ENCODE results near the gene CREG1.

CREG1 gene

GRCh38 chr1:167553136-167554027 lies at the start of gene CREG1:
CREG1 (minus strand) TSS chr1:167553762.
- Histone ChIP-seq H3K36me3 (ENCODE audit: insufficient read depth) (no peaks in the 10 kb centered on the region), H2AFZ (ENCODE audit: low read depth) (peak within 1 kb of the TSS; percentile 83), H3K27me3 (ENCODE audit: insufficient read depth, low read depth) (no peaks in the 10 kb centered on the region), H3K79me2 (ENCODE audit: insufficient read depth, low read depth) (peaks cover 52% of the 10 kb centered on the region), H3K27ac (peak within 1 kb of the TSS; percentile 57), H4K20me1 (ENCODE audit: insufficient read depth) (no peaks in the 10 kb centered on the region), H3K4me3 (IDR thresholded peaks at IDR 0.05; ENCODE audit: insufficient read depth, low read depth, low read length) (peak within 1 kb of the TSS; percentile 78), H3K9ac (peak within 1 kb of the TSS; percentile 47; the same call in 1 of the 2 replicates), H3K4me2 (peak within 1 kb of the TSS; percentile 67), H3K4me1 (ENCODE audit: low read depth, poor library complexity, severe bottlenecking) (peaks cover 73% of the 10 kb centered on the region)
- no peak for TF ChIP-seq CTCF (conservative IDR thresholded peaks at IDR 0.05; ENCODE audit: low read depth, low read length)

GRCh38 chr1:167602840-167603239 lies 49.3 kb upstream of the CREG1 start:
- no peak for TF ChIP-seq CTCF (conservative IDR thresholded peaks at IDR 0.05; ENCODE audit: low read depth, low read length)
- no peak overlapping the region for H3K4me2 ChIP-seq
- H3K27ac ChIP-seq, result no peak overlapping the region
- no peak overlapping the region for H3K9ac ChIP-seq
- H3K27me3 ChIP-seq (ENCODE audit: insufficient read depth, low read depth), result no peaks in the 10 kb centered on the region
- no peaks in the 10 kb centered on the region for H3K79me2 ChIP-seq (ENCODE audit: insufficient read depth, low read depth)
- peaks cover 23% of the 10 kb centered on the region for H3K4me1 ChIP-seq (ENCODE audit: low read depth, poor library complexity, severe bottlenecking)
- no peaks in the 10 kb centered on the region for H3K36me3 ChIP-seq (ENCODE audit: insufficient read depth)
- no peak overlapping the region for H2AFZ ChIP-seq (ENCODE audit: low read depth)
- H4K20me1 ChIP-seq (ENCODE audit: insufficient read depth), result no peaks in the 10 kb centered on the region
- H3K4me3 ChIP-seq (IDR thresholded peaks at IDR 0.05; ENCODE audit: insufficient read depth, low read depth, low read length), result no peak overlapping the region

- TF ChIP-seq CTCF (conservative IDR thresholded peaks at IDR 0.05; ENCODE audit: low read depth, low read length), result no peak
- Histone ChIP-seq H3K9ac (no peak overlapping the region), H3K4me3 (IDR thresholded peaks at IDR 0.05; ENCODE audit: insufficient read depth, low read depth, low read length) (no peak overlapping the region), H3K36me3 (ENCODE audit: insufficient read depth) (no peaks in the 10 kb centered on the region), H3K27ac (no peak overlapping the region), H3K79me2 (ENCODE audit: insufficient read depth, low read depth) (no peaks in the 10 kb centered on the region), H3K27me3 (ENCODE audit: insufficient read depth, low read depth) (no peaks in the 10 kb centered on the region), H3K4me1 (ENCODE audit: low read depth, poor library complexity, severe bottlenecking) (peaks cover 23% of the 10 kb centered on the region), H3K4me2 (no peak overlapping the region), H2AFZ (ENCODE audit: low read depth) (no peak overlapping the region), H4K20me1 (ENCODE audit: insufficient read depth) (no peaks in the 10 kb centered on the region)
Observed at GRCh38 chr1:167601442-167602383, 48.2 kb upstream of the CREG1 start.

- H3K27ac ChIP-seq, result peak overlapping the region; percentile 37
- peak overlapping the region; percentile 41 for H2AFZ ChIP-seq (ENCODE audit: low read depth)
Observed at GRCh38 chr1:167599957-167600581, 46.5 kb upstream of the CREG1 start.

More at GRCh38 chr1:167599957-167600581, 46.5 kb upstream of the CREG1 start:
- Histone ChIP-seq H3K27me3 (ENCODE audit: insufficient read depth, low read depth) (no peaks in the 10 kb centered on the region), H3K4me2 (peak overlapping the region; percentile 84), H3K9ac (peak overlapping the region; percentile 14; the same call in 1 of the 2 replicates), H4K20me1 (ENCODE audit: insufficient read depth) (no peaks in the 10 kb centered on the region), H3K4me3 (IDR thresholded peaks at IDR 0.05; ENCODE audit: insufficient read depth, low read depth, low read length) (peak overlapping the region; percentile 79), H3K79me2 (ENCODE audit: insufficient read depth, low read depth) (no peaks in the 10 kb centered on the region), H3K36me3 (ENCODE audit: insufficient read depth) (no peaks in the 10 kb centered on the region), H3K4me1 (ENCODE audit: low read depth, poor library complexity, severe bottlenecking) (peaks cover 23% of the 10 kb centered on the region)
- peak; percentile 75 for TF ChIP-seq CTCF (conservative IDR thresholded peaks at IDR 0.05; ENCODE audit: low read depth, low read length)
